Retinal pigment epithelial cell (primary cell): Measurements from ENCODE around the gene ZFPM1.
A peak's percentile ranks its signal among the peaks of the same experiment; 100 is the strongest.

Experiments used
- DNase-seq: peaks from one replicate; pipeline ENCODE4 v3.0.0-alpha.2; 2010; ENCODE audit warnings: low read depth
- H3K4me3 ChIP-seq: 2 replicates; pipeline ENCODE4 v1.5.1; 2011; ENCODE audit warnings: mild to moderate bottlenecking, low read length, control low read depth, moderate library complexity
- CTCF ChIP-seq: conservative IDR thresholded peaks from 2 replicates; pipeline ENCODE4 v1.5.1; 2011; ENCODE audit warnings: low read depth, low read length, control low read depth, inconsistent platforms

ZFPM1 gene

GRCh38 chr16:88413631-88414030, 39.4 kb upstream of the ZFPM1 start:
- no peak overlapping the region for H3K4me3 ChIP-seq
- DNase-seq: no peak
- TF ChIP-seq CTCF: no peak

- no peak for TF ChIP-seq CTCF
- no peak for DNase-seq
- H3K4me3 ChIP-seq: no peak overlapping the region
Measured at GRCh38 chr16:88414521-88415380, 38.3 kb upstream of the ZFPM1 start.

- no peak overlapping the region for H3K4me3 ChIP-seq
- no peak for DNase-seq
- TF ChIP-seq CTCF: no peak
Measured at GRCh38 chr16:88415381-88415705, 37.7 kb upstream of the ZFPM1 start.

- peak; percentile 32 for TF ChIP-seq CTCF
- no peak overlapping the region for H3K4me3 ChIP-seq
- no peak for DNase-seq
Measured at GRCh38 chr16:88415713-88416323, 37.3 kb upstream of the ZFPM1 start.

- H3K4me3 ChIP-seq: no peak overlapping the region
- DNase-seq: no peak
- no peak for TF ChIP-seq CTCF
Measured at GRCh38 chr16:88416686-88417085, 36.4 kb upstream of the ZFPM1 start.

- TF ChIP-seq CTCF: no peak
- H3K4me3 ChIP-seq: no peak overlapping the region
- DNase-seq: no peak
Measured at GRCh38 chr16:88417684-88418476, 35.2 kb upstream of the ZFPM1 start.
